IMR-90 (cell line): ENCODE measurements around the gene ANKIB1.

Experiments used
- CEBPB ChIP-seq: IDR thresholded peaks from 2 replicates; pipeline ENCODE4 v1.6.1; 2012; ENCODE audit warnings: low read depth, low read length, improper control_type of control experiment
- CHD1 ChIP-seq: IDR thresholded peaks from 2 replicates; pipeline ENCODE4 v1.6.1; 2012; ENCODE audit warnings: low read depth, low read length, improper control_type of control experiment
- CTCF ChIP-seq: conservative IDR thresholded peaks from 2 replicates; pipeline ENCODE4 v1.5.1; 2012; ENCODE audit warnings: mild to moderate bottlenecking, low read depth, low read length, improper control_type of control experiment
- ELK1 ChIP-seq: fragments of 150-350 bp; IDR thresholded peaks from 2 replicates; pipeline ENCODE4 v1.6.1; 2016; ENCODE audit warnings: low read depth, mild to moderate bottlenecking, low read length, moderate library complexity, borderline replicate concordance
- MAFK ChIP-seq: IDR thresholded peaks from 2 replicates; pipeline ENCODE4 v1.6.1; 2012; ENCODE audit warnings: low read depth, low read length, improper control_type of control experiment
- MAZ ChIP-seq: IDR thresholded peaks from 2 replicates; pipeline ENCODE4 v1.6.1; 2012; ENCODE audit warnings: low read depth, mild to moderate bottlenecking, low read length, improper control_type of control experiment, moderate library complexity, borderline replicate concordance
- MXI1 ChIP-seq: IDR thresholded peaks from 2 replicates; pipeline ENCODE4 v1.6.1; 2012; ENCODE audit warnings: low read depth, mild to moderate bottlenecking, low read length, moderate library complexity, borderline replicate concordance
- NFE2L2 ChIP-seq: fragments of 150-350 bp; IDR thresholded peaks from 2 replicates; pipeline ENCODE4 v1.6.1; 2016; ENCODE audit warnings: low read depth, mild to moderate bottlenecking, low read length
- POLR2A ChIP-seq: IDR thresholded peaks from 2 replicates; pipeline ENCODE4 v1.6.1; 2012; ENCODE audit warnings: mild to moderate bottlenecking, low read depth, low read length
- RCOR1 ChIP-seq: IDR thresholded peaks from 2 replicates; pipeline ENCODE4 v1.6.1; 2012; ENCODE audit warnings: mild to moderate bottlenecking, low read length, improper control_type of control experiment; ENCODE audit not compliant: insufficient replicate concordance
- RFX5 ChIP-seq: IDR thresholded peaks from 2 replicates; pipeline ENCODE4 v1.8.0; 2012; ENCODE audit warnings: low read depth, mild to moderate bottlenecking, low read length, moderate library complexity
- SMC3 ChIP-seq: fragments of 150-350 bp; IDR thresholded peaks from 2 replicates; pipeline ENCODE4 v1.6.1; 2016; ENCODE audit warnings: low read depth, mild to moderate bottlenecking, antibody characterized with exemption, low read length, moderate library complexity

DNA sequence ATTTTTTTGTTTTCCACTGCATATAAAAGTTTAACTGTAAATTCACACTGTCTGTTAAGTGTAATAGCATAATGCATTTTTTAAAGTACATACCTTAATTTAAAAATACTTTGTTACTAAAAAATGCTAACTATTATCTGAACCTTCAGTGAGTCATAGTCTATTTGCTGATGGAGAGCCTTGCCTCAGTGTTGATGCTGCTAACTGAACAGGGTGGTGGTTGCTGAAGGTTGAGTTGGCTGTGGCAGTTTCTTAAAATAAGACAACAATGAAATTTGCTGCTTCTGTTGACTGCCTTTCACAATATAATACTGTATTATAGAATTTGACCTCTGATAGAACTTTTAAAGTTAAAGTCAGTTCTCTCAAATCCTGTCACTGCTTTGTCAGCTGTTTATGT lies 129.2 kb downstream of the ANKIB1 start:
- no peak for TF ChIP-seq MXI1
- TF ChIP-seq CTCF, result no peak
- no peak for TF ChIP-seq CHD1
- no peak for TF ChIP-seq ELK1
- no peak for TF ChIP-seq POLR2A
- no peak for TF ChIP-seq RCOR1
- no peak for TF ChIP-seq NFE2L2
- TF ChIP-seq CEBPB, result no peak
- no peak for TF ChIP-seq SMC3
- no peak for TF ChIP-seq RFX5
- no peak for TF ChIP-seq MAFK
- TF ChIP-seq MAZ, result no peak
